SK-N-MC (cell line): ENCODE data around the gene JOSD1.

Source experiments
- EZH2 ChIP-seq: fragments of 200-600 bp; sonication (generic); IDR thresholded peaks from one replicate; pipeline ENCODE4 v1.6.1; 2017; ENCODE audit warnings: antibody characterized with exemption
- FOXP2 ChIP-seq: optimal IDR thresholded peaks from 2 replicates; pipeline ENCODE3; 2011; ENCODE audit warnings: mild to moderate bottlenecking, moderate library complexity; ENCODE audit not compliant: insufficient read depth; ENCODE audit errors: extremely low read length, control extremely low read depth
- POLR2AphosphoS5 ChIP-seq: IDR thresholded peaks from 2 replicates; pipeline ENCODE4 v1.6.1; 2012; ENCODE audit warnings: mild to moderate bottlenecking, low read depth, low read length, borderline replicate concordance

- TF ChIP-seq EZH2, result no peak
- TF ChIP-seq POLR2AphosphoS5, result no peak
- no peak for TF ChIP-seq FOXP2
These were observed 23.4 kb upstream of the JOSD1 start for GRCh38 chr22:38724176-38724575.
